Fibroblast of mammary gland (primary cell): Measurements from ENCODE around the gene CIBAR2.

ENCODE experiments used
- DNase-seq: peaks from one replicate; pipeline ENCODE4 v3.0.0-alpha.2; 2010; ENCODE audit warnings: low read depth
- H3K4me3 ChIP-seq: 2 replicates; pipeline ENCODE4 v1.5.1; 2011; ENCODE audit warnings: low read depth, mild to moderate bottlenecking, low read length, moderate library complexity; ENCODE audit not compliant: control insufficient read depth
- CTCF ChIP-seq: conservative IDR thresholded peaks from 2 replicates; pipeline ENCODE4 v1.5.1; 2011; ENCODE audit warnings: low read depth, low read length, inconsistent platforms; ENCODE audit not compliant: control insufficient read depth, insufficient read depth

CIBAR2 gene

GRCh38 chr16:85139881-85140339 is 27.6 kb upstream of the CIBAR2 start:
- no peak for DNase-seq
- no peak overlapping the region for H3K4me3 ChIP-seq
- TF ChIP-seq CTCF, result no peak

- no peak for TF ChIP-seq CTCF
- no peak overlapping the region for H3K4me3 ChIP-seq
- no peak for DNase-seq
These were observed 26.8 kb upstream of the CIBAR2 start for GRCh38 chr16:85138825-85139627.

GRCh38 chr16:85138073-85138824 is 26.0 kb upstream of the CIBAR2 start:
- H3K4me3 ChIP-seq, result no peak overlapping the region
- no peak for TF ChIP-seq CTCF
- DNase-seq, result no peak

DNA sequence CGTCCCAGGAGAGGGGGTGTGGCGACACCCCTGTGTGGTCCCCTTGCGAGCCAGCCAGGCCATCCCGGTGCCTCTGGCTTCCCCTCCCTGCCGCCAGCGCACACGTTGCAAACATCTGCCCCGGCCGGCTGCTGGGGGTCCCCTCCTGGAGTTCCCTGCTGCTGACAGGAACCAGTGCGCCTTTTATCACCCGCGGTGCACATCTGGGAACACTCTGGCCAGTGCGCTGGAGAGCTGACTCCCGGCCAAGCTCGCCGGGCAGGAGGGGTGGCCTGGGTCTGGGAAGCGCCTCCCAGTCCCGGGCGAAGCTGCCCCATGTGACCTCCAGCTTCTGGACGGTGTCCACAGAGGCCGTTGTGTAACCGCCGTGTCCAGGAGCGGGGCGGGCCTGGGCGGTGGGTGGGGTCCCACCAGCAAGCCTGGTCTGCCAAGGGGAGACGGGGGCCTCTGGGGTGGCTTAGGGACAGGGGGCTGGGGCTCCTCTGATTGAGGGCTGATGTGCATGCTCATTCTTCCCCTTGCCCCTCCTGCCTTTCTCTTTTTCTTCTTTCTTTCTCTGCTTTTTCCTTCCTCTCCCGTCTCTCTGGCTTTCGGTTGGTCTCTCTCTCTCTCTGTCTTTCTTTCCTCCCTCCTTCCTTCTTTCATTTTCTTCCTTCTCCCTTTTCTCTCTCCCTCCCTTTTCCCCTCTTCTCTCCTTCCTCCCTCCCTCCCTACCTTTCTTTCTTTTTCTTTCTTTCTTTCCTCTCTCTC is 25.2 kb upstream of the CIBAR2 start:
- TF ChIP-seq CTCF, result no peak
- H3K4me3 ChIP-seq, result peak overlapping the region; percentile 33
- DNase-seq, result peak; percentile 96

- peak; percentile 85 for DNase-seq
- H3K4me3 ChIP-seq, result peak overlapping the region; percentile 6
- TF ChIP-seq CTCF, result no peak
These were observed 24.5 kb upstream of the CIBAR2 start for GRCh38 chr16:85136702-85137322.

DNA sequence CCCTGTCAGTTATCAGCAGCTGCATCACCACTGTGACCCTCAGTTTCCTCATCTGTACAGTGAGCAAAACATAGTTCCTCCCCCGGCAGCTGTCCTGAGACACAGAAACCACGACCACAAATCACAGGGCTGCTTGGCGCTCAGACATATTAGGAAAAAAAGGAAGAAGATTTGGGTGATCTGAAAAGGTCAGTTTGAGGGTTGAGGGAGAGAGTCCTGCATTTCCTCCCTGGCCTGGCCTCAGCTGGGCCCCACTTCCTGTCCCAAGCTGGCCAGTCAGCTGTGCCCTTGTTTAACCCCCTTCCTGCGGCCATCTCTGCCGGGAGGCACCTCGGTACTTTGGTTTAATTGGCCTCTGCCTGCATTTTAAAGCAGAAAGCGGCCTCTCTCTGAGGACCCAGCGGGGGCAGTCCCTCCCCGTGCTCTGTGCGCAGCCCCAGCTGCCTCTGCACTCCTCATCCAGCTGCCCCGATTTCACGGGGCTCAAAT is 24.0 kb upstream of the CIBAR2 start:
- TF ChIP-seq CTCF, result no peak
- peak; percentile 61 for DNase-seq
- H3K4me3 ChIP-seq, result no peak overlapping the region
